Activated CD4-positive, alpha-beta T cell treated with anti-CD3 and anti-CD28 coated beads, Interleukin-2, amount 50 U/mL, for 24 hours (primary cell): ENCODE data around the gene LGALS12.
"Not testable (repeated sequence)": the region's sequence is repeated elsewhere in the genome, so short reads cannot be mapped to it uniquely, and the experiment has no call there.

ENCODE experiments used
- DNase-seq, 2 donors: peaks; one replicate each; pipeline ENCODE4 v3.0.0-alpha.2; 2020; ENCODE audit warnings: low read depth in 1 of 2, low spot score in 1 of 2

Gene LGALS12

DNA sequence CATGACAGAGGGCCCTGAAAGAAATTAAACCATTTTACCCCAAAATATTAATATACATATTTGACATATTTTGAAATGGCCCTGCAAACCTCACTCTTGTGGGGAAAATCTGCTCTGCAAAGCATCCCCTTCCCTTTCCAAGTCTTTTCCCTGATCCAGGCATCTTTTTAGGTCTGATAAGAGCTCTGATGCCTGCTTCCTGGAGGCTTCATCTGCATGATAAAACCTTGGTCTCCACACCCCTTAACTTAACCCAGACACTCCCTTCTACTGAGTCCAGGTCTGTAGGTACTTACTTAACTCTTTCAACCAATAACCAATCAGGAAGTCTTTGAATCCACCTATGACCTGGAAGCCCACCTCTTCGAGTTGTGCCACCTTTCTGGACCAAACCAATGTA is 1.8 kb upstream of the LGALS12 start:
- DNase-seq, result no peak

DNA sequence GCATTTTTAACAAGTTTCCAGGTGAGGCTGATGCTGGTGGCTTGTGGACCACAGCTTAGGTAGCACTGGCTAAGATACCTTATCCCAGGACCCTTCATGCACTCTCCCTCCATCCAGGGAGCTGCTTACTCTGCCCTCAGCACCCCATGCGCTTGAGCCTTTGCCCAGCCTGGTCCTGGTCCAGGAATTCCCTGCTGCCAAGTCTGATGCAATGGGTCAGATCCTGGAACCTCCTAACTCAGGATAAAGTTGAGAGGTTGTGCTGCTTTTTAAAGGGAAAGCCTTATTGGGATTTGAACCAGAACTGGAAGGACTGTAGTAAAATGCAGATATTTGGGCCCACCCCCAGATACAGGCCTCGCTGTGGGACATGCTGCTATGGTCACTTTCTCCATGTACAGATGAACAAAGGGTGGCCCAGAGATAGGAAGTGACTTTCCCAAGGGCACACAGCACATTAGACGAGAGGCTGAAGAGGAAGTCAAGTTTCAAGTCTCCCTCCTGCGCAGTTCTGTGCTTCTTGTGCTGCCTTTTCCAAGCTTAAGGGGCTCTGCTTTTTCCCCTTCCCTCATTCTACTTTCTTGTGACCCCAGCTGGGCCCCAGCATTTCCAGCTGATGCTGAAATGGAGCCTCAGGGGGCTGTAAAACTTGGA is 824 bp upstream of the LGALS12 start:
- DNase-seq, result no peak

DNA sequence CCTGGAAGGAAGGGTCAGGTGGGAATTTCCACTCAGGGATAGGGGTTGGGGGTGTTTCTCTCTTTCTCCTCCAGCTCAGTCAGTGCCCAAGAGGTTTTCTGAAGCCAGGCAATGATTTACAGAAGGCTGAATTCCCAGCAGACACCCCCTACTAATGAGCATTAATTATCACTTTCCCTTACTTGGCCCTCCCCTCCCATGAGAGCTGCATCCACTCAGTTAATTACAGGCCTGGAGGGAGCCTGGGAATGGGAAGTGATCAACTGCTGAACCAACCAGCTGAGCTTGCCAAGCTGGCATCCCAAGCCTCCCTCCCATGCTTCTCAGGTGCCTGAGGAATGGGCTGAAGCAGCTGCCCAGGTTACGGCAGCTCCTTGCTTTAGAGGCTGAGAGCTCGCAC is 992 bp downstream of the LGALS12 start:
- DNase-seq, result no peak

DNA sequence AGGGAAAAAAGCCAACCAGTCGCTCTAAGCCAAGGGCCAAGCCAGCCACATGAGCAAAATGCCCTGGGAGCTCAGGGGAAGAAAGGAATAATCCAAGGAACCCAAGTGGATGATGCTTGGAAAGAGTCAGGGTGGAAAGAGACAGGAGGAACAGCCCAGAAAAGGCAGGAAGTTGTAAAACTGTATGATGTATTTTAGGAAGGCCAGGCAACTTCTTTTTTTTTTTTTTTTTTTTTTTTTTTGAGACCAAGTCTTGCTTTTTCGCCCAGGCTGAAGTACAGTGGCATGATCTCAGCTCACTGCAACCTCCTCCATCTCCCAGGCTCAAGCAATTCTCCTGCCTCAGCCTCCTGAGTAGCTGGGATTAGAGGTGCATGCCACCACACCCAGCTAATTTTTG is 1.6 kb downstream of the LGALS12 start:
- no peak for DNase-seq

DNA sequence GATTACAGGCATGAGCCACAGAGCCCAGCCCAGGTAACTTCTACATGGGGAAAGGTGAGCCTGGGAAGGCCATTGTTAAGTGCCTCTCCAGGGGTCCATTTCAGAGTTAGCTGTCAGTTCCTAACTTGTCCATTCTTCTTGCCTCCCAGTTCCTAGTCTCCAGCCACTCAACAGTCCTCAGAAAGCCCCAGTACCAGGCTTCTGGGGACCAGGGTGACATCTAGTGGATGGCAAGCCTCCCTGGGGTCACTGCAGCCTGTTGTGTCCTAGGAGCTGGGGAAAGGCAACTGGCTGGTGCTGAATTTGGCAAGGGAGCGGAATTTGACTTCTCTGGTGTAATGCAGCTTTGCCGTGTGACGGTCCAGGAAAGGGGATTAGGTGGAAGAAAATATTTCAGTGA is 2.1 kb downstream of the LGALS12 start:
- no peak for DNase-seq

DNA sequence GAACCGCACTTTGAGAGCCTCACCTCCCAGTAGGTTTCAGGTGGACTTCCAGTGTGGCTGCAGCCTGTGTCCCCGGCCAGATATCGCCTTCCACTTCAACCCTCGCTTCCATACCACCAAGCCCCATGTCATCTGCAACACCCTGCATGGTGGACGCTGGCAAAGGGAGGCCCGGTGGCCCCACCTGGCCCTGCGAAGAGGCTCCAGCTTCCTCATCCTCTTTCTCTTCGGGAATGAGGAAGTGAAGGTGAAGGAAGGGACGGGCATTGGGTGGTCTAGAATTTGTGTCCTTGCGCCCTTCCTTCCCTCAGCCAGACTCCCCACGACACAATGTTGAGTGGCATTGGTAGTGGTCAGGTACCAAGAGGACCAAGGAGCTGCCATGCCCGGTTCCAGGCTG is 2.9 kb downstream of the LGALS12 start:
- no peak for DNase-seq

DNA sequence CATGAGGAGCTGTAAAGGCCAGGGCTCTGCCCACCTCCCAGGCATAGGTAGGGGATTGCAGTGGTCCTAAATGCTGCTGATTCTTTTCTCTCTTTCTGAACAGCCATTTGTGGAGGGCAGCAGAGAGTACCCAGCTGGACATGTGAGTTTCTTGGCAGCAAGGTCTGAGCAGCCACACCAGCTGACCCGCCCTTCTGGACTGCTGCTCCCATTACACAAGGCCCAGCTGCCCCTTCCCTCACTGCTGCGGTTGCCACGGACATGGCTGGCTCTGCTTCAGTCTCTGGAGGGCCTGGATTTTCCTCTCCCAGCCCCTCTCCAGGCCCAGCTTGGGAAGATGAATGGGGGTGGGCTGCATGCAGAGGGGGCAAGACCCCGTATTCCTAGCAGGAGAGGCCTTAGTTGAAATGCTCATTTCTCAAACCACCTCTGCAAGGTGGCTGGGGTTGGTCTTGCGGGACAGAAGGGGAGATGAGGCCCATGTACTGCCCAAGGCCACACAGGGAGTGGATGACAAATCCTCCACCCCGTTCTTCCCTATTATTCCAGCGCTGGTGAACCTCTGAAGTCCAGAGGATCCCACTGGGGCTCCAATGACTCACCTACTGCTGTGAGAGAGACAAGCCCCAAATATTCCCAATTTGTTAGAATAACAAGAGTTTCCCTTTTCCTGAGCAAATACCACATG is 4.6 kb downstream of the LGALS12 start:
- no peak for DNase-seq

DNA sequence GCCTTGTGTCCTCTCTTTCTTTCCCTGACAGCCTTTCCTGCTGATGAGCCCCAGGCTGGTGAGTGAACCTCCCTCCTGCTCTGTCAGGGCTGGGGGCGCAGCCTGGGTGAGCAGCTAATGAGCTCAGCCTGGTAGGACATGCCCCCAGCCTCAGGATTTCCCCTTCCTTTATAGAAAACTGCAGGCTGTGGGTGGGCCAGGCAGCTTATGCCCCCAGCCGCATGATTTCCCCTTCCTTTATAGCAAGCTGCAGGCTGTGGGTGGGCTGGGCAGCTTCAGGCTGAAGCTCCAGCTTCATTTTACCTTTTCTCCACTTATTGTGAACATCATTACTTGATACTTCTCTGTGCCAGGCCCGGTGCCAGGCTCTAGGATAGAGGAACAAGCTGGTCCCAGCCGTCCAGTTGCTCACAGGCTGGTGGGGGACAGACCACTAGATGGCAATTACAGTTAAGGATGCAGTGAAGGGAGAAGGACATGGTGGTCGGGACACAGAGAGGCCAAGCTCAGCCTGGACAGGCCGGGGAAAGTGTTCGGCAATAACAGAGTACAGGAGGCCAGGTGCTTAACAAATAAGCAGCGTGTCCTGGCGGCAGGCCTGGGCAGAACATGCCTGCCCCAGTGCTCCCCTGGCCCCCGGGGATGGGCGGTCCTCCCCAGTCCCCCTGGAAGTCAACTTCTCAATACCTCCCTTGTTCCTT is 5.3 kb downstream of the LGALS12 start:
- no peak for DNase-seq

DNA sequence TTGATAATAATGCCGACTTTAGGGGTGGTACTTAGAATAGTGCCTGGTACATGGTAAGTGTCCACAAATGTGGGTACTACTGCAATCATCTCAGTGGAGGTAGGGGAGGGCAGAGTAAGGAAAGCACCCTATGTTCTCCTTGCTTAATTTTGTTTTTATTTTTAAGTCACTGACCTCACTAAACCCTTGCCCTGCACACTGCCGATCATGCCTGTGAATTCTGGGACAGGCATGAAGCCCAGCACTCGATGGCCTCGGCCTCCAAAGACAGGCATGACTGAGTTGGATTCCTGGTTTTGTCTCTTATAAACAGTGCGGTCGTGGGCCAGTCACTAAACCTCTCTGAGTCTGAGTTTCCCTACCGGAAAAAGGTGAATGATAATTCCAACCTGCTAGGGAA is 6.9 kb downstream of the LGALS12 start:
- no peak for DNase-seq

DNA sequence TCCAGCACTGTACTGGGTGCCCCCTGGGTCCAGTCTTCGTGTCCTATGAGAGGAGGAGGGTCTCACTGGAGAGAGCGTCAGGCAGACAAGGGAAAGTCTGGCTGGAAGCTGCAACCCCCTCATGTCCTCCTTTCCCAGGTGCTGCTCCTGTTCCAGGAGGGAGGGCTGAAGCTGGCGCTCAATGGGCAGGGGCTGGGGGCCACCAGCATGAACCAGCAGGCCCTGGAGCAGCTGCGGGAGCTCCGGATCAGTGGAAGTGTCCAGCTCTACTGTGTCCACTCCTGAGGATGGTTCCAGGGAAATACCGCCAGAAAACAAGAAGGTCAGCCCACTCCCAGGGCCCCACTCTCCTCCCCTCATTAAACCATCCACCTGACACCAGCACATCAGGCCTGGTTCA is 10.2 kb downstream of the LGALS12 start:
- no peak for DNase-seq

DNA sequence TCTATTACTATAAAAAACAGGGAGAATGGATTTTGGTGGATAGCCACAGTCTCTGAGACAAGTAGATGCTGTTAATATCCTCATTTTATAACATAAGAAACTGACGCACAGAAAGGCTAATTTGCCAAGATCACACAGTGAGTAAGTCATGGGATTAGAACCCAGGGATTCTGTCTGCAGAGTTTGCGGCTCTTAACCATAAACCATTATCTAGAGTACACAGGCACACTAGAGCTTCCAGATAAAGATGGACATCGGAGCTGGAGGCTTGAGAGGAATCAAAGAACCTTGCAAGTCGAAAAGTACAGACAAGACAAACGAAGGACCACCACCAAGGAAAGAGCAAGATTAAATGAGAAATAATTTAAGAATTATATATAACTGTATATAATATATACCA is 11.3 kb downstream of the LGALS12 start:
- DNase-seq, result no peak

DNA sequence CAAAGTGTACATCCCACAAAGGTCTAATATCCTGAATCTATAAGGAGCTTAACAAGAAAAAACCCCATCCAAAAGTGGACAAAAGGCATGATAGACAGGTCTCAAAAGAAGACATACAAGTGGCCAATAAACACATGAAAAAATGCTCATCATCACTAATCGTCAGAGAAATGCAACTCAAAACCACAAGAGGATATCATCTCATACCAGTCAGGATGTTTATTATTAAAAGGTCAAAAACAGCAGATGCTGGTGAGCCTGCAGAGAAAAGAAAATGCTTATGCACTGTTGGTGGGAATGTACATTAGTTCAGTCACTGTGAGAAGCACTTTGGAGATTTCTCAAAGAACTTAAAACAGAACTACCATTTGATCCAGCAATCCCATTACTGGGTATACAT is 12.7 kb downstream of the LGALS12 start:
- DNase-seq, result no peak

DNA sequence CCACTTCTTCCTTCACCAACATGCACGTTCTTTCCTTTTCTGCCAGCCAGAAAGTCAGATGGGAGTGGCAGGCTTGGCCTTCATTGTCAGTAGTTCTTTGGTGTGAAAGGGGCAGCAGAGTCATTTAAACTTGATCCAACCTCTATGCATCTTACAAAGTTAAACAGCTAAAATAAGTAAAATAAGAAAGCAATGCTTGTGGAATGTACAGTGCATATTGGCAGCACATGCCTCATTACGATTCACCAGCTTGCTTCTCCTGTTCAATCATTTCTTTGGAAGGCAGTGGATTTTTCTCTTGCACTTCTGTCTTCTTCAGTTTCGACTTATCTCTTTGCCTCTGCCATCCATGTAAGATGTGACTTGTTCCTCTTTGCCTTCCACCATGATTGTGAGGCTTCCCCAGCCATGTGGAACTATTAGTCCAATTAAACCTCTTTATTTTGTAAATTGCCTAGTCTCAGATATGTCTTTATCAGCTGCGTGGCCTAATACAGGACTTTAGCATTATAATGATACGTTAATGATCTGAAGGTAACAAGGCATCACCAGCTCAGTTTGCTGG is 14.8 kb downstream of the LGALS12 start:
- DNase-seq, result no peak

DNA sequence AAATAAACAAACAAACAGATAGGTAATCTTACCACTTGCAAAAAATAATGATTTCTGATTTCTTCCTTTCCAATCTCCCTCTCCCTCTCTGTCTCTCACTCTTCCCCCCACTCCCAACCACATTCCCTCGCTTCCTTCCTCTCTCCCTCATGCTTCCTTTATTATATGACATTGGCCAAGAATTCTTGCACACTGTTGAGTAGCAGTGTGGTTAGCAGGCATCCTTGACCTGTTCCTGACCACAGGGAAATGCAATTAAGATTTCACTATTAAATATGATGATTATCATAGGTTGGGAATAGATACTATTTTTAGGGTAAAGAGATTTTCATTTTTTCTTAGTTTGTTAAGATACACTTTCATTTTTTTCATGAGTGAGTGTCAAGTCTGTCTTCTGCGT is 16.0 kb downstream of the LGALS12 start:
- no peak for DNase-seq

DNA sequence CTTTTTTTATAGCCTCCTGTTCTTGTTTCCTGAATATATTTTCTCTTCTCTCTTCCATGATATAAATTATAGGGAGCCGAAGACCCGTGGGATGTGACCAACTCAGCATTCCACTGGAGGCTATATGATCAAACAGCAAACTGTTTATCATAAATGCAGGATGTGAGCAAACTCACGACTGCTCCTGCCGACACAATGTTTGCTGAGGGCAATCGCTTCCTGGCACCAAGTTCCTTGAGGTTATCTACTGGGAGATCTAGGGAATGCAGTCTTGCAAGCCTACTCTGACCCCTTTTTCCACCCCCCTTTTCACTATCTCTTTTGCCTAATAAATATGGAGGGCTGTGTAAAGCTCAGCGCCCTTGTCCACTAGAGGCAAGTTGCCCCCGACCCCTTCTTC is 17.3 kb downstream of the LGALS12 start:
- DNase-seq, result no peak

DNA sequence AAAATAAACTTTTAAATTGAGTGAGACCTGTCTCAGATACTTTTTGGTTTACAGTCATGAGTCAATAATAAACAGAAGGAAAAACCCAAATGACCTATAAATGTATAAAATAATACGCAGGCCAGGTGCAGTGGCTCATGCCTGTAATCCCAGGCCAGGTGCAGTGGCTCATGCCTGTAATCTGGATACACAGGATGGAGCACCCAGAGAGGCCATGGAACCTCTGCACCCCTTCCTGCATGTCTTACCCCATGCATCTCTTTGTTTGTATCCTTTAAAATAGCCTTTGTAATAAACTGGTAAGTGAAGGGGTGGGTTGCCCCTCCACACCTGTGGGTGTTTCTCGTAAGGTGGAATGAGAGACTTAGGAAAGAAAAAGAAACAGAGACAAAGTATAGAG is 21.8 kb downstream of the LGALS12 start:
- no peak for DNase-seq

DNA sequence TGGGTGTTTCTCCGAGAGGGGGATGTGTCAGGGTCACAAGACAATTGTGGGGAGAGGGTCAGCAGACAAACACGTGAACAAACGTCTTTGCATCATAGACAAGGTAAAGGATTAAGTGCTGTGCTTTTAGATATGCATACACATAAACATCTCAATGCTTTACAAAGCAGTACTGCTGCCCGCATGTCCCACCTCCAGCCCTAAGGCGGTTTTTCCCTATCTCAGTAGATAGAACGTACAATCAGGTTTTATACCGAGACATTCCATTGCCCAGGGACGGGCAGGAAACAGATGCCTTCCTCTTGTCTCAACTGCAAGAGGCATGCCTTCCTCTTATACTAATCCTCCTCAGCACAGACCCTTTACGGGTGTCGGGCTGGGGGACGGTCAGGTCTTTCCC is 22.3 kb downstream of the LGALS12 start:
- DNase-seq, result not testable (repeated sequence)

DNA sequence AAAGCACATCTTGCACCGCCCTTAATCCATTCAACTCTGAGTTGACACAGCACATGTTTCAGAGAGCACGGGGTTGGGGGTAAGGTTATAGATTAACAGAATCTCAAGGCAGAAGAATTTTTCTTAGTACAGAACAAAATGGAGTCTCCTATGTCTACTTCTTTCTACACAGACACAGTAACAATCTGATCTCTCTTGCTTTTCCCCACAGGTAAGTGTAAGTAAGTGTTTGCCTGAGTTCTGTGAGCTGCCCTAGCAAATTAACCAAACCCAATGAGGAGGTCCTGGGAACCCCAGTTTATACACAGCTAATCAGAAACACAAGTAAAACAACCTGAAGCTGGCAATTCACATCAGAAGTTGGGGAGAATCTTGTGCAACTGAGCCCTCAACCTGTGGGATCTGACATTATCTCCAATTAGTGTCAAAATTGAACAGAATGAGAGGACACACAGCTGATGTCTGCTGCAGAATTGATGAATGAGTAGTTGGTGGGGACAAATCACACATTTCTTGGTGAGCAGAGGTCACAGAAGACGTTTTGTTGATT is 22.9 kb downstream of the LGALS12 start:
- not testable (repeated sequence) for DNase-seq

DNA sequence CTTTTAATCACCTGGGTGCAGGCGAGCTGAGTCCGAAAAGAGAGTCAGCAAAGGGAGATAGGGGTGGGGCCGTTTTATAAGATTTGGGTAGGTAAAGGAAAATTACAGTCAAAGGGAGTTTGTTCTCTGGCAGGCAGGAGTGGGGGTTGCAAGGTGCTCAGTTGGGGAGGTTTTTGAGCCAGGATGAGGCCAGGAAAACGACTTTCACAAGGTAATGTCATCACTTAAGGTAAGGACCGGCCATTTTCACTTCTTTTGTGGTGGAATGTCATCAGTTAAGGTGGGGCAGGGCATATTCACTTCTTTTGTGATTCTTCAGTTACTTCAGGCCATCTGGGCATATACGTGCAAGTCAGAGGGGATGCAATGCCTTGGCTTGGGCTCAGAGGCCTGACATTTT is 23.5 kb downstream of the LGALS12 start:
- not testable (repeated sequence) for DNase-seq

DNA sequence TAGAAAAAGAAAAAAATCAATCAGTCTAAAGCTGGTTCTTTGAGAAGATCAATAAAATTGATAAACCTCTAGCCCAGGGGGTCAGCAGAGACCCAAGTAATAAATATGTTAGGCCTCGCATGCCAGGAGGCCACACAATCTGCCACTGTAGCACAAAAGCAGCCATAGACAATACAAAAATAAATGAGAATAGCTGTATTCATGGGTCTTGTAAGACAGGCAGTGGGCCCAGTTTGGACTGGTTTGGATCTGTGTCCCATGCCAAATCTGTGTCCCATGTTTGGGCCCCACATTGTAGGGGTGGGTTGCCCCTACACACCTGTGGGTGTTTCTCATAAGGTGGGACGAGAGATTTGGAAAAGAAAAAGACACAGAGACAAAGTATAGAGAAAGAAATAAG is 24.1 kb downstream of the LGALS12 start:
- DNase-seq, result no peak

DNA sequence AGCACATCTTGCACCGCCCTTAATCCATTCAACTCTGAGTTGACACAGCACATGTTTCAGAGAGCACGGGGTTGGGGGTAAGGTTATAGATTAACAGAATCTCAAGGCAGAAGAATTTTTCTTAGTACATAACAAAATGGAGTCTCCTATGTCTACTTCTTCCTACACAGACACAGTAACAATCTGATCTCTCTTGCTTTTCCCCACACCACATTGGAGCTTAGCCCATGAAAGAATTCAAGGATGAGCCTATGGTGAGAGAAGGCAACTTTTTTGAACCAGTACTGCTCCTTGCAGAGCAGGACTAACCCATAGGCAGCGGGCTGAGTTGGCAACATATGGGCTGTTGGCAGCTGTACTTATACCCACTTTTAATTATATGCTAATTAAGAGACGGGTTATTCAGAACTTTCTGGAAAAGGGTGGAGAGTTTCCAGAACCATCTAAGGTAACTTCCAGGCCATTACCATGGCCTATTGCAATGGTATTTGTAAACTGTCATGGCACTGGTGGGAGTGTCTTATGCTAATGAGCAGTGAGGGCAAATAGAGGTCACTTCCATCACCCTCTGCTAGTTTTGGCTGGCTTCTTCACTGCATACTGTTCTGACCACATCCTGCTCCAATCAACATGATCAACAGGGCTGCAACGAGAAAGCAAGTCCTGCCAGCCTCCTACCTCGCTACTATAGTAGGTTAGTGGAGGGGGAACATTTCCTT is 25.3 kb downstream of the LGALS12 start:
- peak in 1 of 2 donors; percentile 47 for DNase-seq
